SK-N-SH treated with all-trans-retinoic acid at 6 μM for 48 hours (cell line): ENCODE results near the gene TSEN54.

Experiments used
- TOX ChIP-seq: fragments of 250-450 bp; sonication (Bioruptor Pico); IDR thresholded peaks from 2 replicates; pipeline ENCODE4 v1.8.0; 2021; ENCODE audit warnings: mild to moderate bottlenecking, moderate library complexity, borderline replicate concordance
- ZFP3 ChIP-seq: fragments of 250-450 bp; sonication (Bioruptor Pico); IDR thresholded peaks from 2 replicates; pipeline ENCODE4 v1.5.0; 2020; ENCODE audit warnings: mild to moderate bottlenecking, moderate library complexity
- ZFP30 ChIP-seq: fragments of 450-650 bp; formaldehyde crosslinking; IDR thresholded peaks from 2 replicates; pipeline ENCODE4 v1.5.0; 2022; ENCODE audit warnings: mild to moderate bottlenecking, moderate library complexity
- ZNF565 ChIP-seq: fragments of 450-650 bp; formaldehyde crosslinking; conservative IDR thresholded peaks from 2 replicates; pipeline ENCODE4 v1.5.0; 2020; ENCODE audit warnings: low read depth, mild to moderate bottlenecking, moderate library complexity

DNA sequence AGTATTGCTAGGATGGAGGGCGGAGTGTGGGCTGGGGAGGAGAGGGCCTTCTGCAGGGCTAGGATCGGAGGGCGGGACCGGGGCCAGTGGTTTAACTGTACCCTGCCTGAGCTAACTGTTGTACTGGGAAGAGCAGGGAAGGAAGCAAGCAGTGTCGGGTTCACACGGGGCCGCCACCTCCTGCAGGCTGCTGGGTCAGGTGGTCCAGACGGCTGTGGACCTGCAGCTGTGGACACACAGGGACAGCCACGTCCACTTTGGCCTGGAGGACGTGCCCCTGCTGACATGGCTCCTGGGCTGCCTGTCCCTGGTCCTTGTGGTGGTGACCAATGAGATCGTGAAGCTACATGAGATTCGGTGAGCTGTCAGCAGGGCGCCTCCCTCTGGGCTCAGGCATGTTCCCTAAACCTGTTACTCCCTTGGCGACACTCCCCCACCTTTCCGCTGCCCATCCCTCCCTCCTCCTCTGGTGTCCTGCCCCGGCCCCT is 17.6 kb upstream of the TSEN54 start:
- no peak for TF ChIP-seq ZFP3 (CRISPR knock-in tag)
- no peak for TF ChIP-seq ZNF565 (CRISPR knock-in tag)
- TF ChIP-seq TOX (CRISPR knock-in tag): no peak
- TF ChIP-seq ZFP30 (CRISPR knock-in tag): no peak
